Smooth muscle cell (in vitro differentiated cells): ENCODE measurements around the gene ZNF611. TPM values are rescaled to one million over a fixed set of nuclear protein-coding genes. Genes with fewer than 3 reads are reported as not detected.

ENCODE experiments used
- DNase-seq: peaks from one replicate; lab custom pipeline; 2025; ENCODE audit not compliant: unreplicated experiment; lab: John Stamatoyannopoulos, UW
- H2AFZ ChIP-seq: fragments of 200-600 bp; sonication (generic); 2 replicates; pipeline ENCODE4 v1.6.0; 2016; ENCODE audit warnings: antibody characterized with exemption, low read depth, mild to moderate bottlenecking
- H3F3A ChIP-seq: fragments of 200-600 bp; sonication (generic); 2 replicates; pipeline ENCODE4 v1.6.0; 2017; ENCODE audit warnings: antibody characterized with exemption, low read depth
- H3K27ac ChIP-seq: fragments of 200-600 bp; sonication (generic); 2 replicates; pipeline ENCODE4 v1.5.1; 2016; ENCODE audit warnings: low read depth, mild to moderate bottlenecking
- H3K27me3 ChIP-seq: fragments of 200-600 bp; sonication (generic); 2 replicates; pipeline ENCODE4 v1.6.1; 2016; ENCODE audit warnings: low read depth, mild to moderate bottlenecking
- H3K36me3 ChIP-seq: fragments of 200-600 bp; sonication (generic); 2 replicates; pipeline ENCODE4 v1.5.1; 2016; ENCODE audit warnings: low read depth
- H3K4me1 ChIP-seq: fragments of 200-600 bp; sonication (generic); 2 replicates; pipeline ENCODE4 v1.5.1; 2016; ENCODE audit warnings: low read depth
- H3K4me2 ChIP-seq: fragments of 200-600 bp; sonication (generic); 2 replicates; pipeline ENCODE4 v1.6.0; 2016; ENCODE audit warnings: mild to moderate bottlenecking
- H3K4me3 ChIP-seq: fragments of 200-600 bp; sonication (generic); 2 replicates; pipeline ENCODE4 v1.5.1; 2016; ENCODE audit warnings: mild to moderate bottlenecking
- H3K79me2 ChIP-seq: fragments of 200-600 bp; sonication (generic); 2 replicates; pipeline ENCODE4 v1.6.0; 2016; ENCODE audit warnings: low read depth, mild to moderate bottlenecking
- H3K9ac ChIP-seq: fragments of 200-600 bp; sonication (generic); 2 replicates; pipeline ENCODE4 v1.6.0; 2016; ENCODE audit warnings: low read depth
- H3K9me3 ChIP-seq: fragments of 200-600 bp; sonication (generic); replicated peaks from 2 replicates; pipeline ENCODE4 v1.5.1; 2016; ENCODE audit warnings: low read depth
- H4K20me1 ChIP-seq: fragments of 200-600 bp; sonication (generic); 2 replicates; pipeline ENCODE4 v1.6.0; 2016; ENCODE audit warnings: low read depth
- CTCF ChIP-seq: fragments of 200-600 bp; sonication (generic); IDR thresholded peaks from 2 replicates; pipeline ENCODE4 v1.5.1; 2017; ENCODE audit warnings: borderline replicate concordance, mild to moderate bottlenecking, antibody characterized with exemption; ENCODE audit not compliant: insufficient read depth, poor library complexity, severe bottlenecking
- whole genome bisulfite sequencing: methylation state at CpG from one replicate; pipeline ENCODE4 v1.1.7; 2016; ENCODE audit warnings: low lambda C conversion rate; 5-methylcytosine and 5-hydroxymethylcytosine counted together
- polyA plus RNA-seq: library from polyadenylated mRNA; unstranded; fragments of >200 nt; fragmentation: Nextera tagmentation; extraction: Ambion mirVana; gene quantifications from 2 replicates; pipeline ENCODE4 v1.2.1, GENCODE V29; 2016
- total RNA-seq: library from RNA; depleted of rRNA; stranded (reverse); fragments of >200 nt; gene quantifications from 2 replicates; pipeline ENCODE4 v1.2.3, GENCODE V29; 2014

Gene ZNF611
- total and polyA plus RNA-seq, 2 experiments from 2014 or later = 10.1 to 15.3 TPM

- H2AFZ ChIP-seq = no peak overlapping the region
- peaks cover 13% of the 10 kb centered on the region for H3K36me3 ChIP-seq
- DNase-seq = no peak
- H3K9me3 ChIP-seq = no peaks in the 10 kb centered on the region
- peaks cover 20% of the 10 kb centered on the region for H3K79me2 ChIP-seq
- TF ChIP-seq CTCF = no peak
- H3K4me3 ChIP-seq = no peak overlapping the region
- peaks cover 7% of the 10 kb centered on the region for H4K20me1 ChIP-seq
- no peak overlapping the region for H3K27ac ChIP-seq
- 88% methylated on average over 14 of the region's 14 CpGs for WGBS
- H3K4me2 ChIP-seq = no peak overlapping the region
- H3K27me3 ChIP-seq = no peaks in the 10 kb centered on the region
- H3K4me1 ChIP-seq = no peaks in the 10 kb centered on the region
- no peaks in the 10 kb centered on the region for H3F3A ChIP-seq
- no peak overlapping the region for H3K9ac ChIP-seq
Observed at GRCh38 chr19:52659013-52659412, 75.8 kb downstream of the ZNF611 start.

- WGBS = 94% methylated on average over 5 of the region's 5 CpGs
- H3K9ac ChIP-seq = no peak overlapping the region
- H3K79me2 ChIP-seq = peaks cover 16% of the 10 kb centered on the region
- no peaks in the 10 kb centered on the region for H3K4me1 ChIP-seq
- no peak overlapping the region for H3K4me3 ChIP-seq
- H3K27me3 ChIP-seq = no peaks in the 10 kb centered on the region
- H3K27ac ChIP-seq = no peak overlapping the region
- no peak overlapping the region for H3K4me2 ChIP-seq
- H3K9me3 ChIP-seq = no peaks in the 10 kb centered on the region
- H4K20me1 ChIP-seq = peaks cover 7% of the 10 kb centered on the region
- H3K36me3 ChIP-seq = peaks cover 17% of the 10 kb centered on the region
- TF ChIP-seq CTCF = no peak
- H3F3A ChIP-seq = no peaks in the 10 kb centered on the region
- H2AFZ ChIP-seq = no peak overlapping the region
- no peak for DNase-seq
Observed at GRCh38 chr19:52658595-52658994, 76.2 kb downstream of the ZNF611 start.

- Histone ChIP-seq H3K4me1 (peaks cover under 1% of the 10 kb centered on the region), H2AFZ (no peak overlapping the region), H3K9me3 (no peaks in the 10 kb centered on the region), H4K20me1 (peaks cover under 1% of the 10 kb centered on the region), H3K27me3 (no peaks in the 10 kb centered on the region), H3K36me3 (peaks cover 12% of the 10 kb centered on the region), H3K79me2 (peaks cover 9% of the 10 kb centered on the region), H3K27ac (no peak overlapping the region), H3K9ac (no peak overlapping the region), H3F3A (peaks cover 12% of the 10 kb centered on the region), H3K4me3 (no peak overlapping the region), H3K4me2 (no peak overlapping the region)
- no peak for DNase-seq
- 97% methylated on average over 4 of the region's 4 CpGs for WGBS
- no peak for TF ChIP-seq CTCF
Observed at GRCh38 chr19:52653161-52653560, 81.7 kb downstream of the ZNF611 start.

Other genes starting within 250 kb of the ZNF611 start
- gene ZNF808, start 207.4 kb downstream of the ZNF611 start, total RNA-seq = 30.2 and 41.3 TPM in 2 replicates
- 1.3 and 3.7 TPM in 2 replicates for gene ZNF808, start 207.4 kb downstream of the ZNF611 start, polyA plus RNA-seq
- 10.0 and 11.3 TPM in 2 replicates for gene ZNF701, start 164.8 kb downstream of the ZNF611 start, total RNA-seq
- gene ZNF701, start 164.8 kb downstream of the ZNF611 start, polyA plus RNA-seq = 5.5 and 6.1 TPM in 2 replicates
- 53.2 and 60.0 TPM in 2 replicates for gene ZNF83, start 96.7 kb downstream of the ZNF611 start, total RNA-seq
- 20.6 and 32.9 TPM in 2 replicates for gene ZNF83, start 96.7 kb downstream of the ZNF611 start, polyA plus RNA-seq
- gene ZNF600, start 51.7 kb upstream of the ZNF611 start, total RNA-seq = 7.1 and 14.8 TPM in 2 replicates
- 3.6 and 8.8 TPM in 2 replicates for gene ZNF600, start 51.7 kb upstream of the ZNF611 start, polyA plus RNA-seq
- gene ZNF28, start 86.6 kb upstream of the ZNF611 start, total RNA-seq = 15.6 TPM in 2 replicates
- 10.7 and 14.3 TPM in 2 replicates for gene ZNF28, start 86.6 kb upstream of the ZNF611 start, polyA plus RNA-seq
- 18.9 and 23.4 TPM in 2 replicates for gene ZNF468, start 122.6 kb upstream of the ZNF611 start, total RNA-seq
- 8.8 and 14.8 TPM in 2 replicates for gene ZNF468, start 122.6 kb upstream of the ZNF611 start, polyA plus RNA-seq
- gene ZNF320, start 162.6 kb upstream of the ZNF611 start, total RNA-seq = 14.7 and 16.1 TPM in 2 replicates
- 6.2 and 8.4 TPM in 2 replicates for gene ZNF320, start 162.6 kb upstream of the ZNF611 start, polyA plus RNA-seq
- gene ZNF888, start 188.4 kb upstream of the ZNF611 start, total RNA-seq = 8.6 and 11.9 TPM in 2 replicates
- gene ZNF888, start 188.4 kb upstream of the ZNF611 start, polyA plus RNA-seq = 1.6 and 4.2 TPM in 2 replicates
- 9.2 and 17.9 TPM in 2 replicates for gene ZNF816, start 227.8 kb upstream of the ZNF611 start, total RNA-seq
- gene ZNF816, start 227.8 kb upstream of the ZNF611 start, polyA plus RNA-seq = 5.6 and 9.1 TPM in 2 replicates